NCI-H748 treated with DMSO at 0.1 percent for 48 hours (cell line): ENCODE data around the gene PAOX.
A peak's percentile ranks its signal among the peaks of the same experiment; 100 is the strongest.
"Not testable (repeated sequence)": the region's sequence is repeated elsewhere in the genome, so short reads cannot be mapped to it uniquely, and the experiment has no call there.

Source experiments
- DNase-seq: peaks from one replicate; lab custom pipeline; 2025; lab: John Stamatoyannopoulos, UW

The PAOX gene

GRCh38 chr10:133364645-133365431 is 14.2 kb upstream of the PAOX start:
- DNase-seq = no peak

- DNase-seq = no peak
Measured at GRCh38 chr10:133365461-133366129, 13.5 kb upstream of the PAOX start.

GRCh38 chr10:133366130-133366478 is 13.0 kb upstream of the PAOX start:
- DNase-seq = no peak

DNA sequence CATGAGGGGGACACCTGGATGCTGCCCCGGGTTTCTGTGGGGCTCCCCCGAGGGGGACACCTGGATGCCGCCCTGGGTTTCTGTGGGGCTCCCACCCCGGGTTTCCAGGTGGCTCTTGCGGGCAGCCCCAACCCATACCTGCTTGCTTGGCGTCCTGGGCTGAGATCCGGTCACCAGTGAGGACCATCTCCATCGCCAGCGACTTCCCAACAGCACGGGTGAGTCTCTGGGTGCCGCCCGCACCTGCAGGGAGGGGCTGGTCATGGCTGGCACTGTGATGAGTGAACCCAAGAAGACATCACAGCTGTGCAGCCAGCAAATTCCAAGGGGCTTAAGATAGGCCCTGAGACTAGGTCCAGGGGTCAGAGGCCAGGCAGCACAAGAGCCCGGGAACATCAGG is 12.3 kb upstream of the PAOX start:
- DNase-seq = no peak

GRCh38 chr10:133367461-133367860 is 11.6 kb upstream of the PAOX start:
- DNase-seq = not testable (repeated sequence)

DNA sequence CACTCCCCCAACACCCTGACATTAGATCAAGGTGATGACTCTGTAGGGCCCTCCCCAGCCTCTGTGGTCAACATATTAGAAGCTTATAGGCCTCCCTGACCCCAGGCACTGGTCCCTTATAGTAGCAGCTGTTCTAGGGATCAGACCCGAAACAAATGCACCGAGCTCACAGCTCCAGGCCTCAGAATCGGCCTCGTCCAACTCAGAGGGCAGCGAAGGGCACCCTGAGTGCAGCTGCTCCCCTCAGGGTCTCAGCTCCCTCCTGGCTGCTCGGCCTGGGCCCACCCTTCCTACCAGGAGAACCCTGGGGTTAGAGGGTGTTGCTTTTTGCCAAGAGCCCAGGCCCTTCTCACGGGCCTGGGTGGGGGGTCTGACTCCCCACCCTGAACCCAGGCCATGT is 10.9 kb upstream of the PAOX start:
- DNase-seq = no peak

DNA sequence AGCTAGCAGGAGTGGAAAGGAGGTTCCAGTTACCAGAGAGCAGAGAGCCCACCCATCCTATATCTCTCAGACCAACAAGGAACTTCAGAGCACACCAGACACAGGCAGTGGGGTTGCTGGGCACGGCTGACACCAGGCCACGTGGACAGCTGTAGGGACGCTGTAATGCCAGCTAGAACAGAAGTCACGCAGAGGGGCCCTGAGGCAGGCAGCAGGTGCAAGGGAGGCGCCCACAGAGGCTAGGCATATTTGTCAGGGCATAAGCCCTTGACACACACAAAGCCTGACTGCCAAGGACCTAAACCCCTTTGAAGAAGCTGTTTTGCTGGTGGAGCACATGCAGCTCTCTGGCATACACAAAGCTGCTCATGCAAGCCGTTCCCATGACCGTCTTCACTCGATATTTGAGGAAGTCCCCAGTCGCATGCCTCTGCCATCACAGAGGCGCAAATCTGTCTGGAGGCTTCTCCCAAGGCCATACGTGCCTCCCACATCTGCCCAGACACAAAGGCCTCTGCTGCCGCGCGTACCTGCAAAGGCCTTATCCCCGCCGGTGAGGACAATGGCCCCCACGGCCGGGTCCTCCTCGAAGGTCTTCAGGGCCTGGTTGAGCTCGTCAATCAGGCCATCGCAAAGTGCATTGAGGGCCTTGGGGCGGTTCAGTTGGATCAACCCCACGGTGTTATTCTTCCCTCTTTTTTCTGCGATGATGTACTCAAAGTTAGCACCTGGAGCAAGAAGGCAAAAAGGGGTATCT is 8.9 kb upstream of the PAOX start:
- no peak for DNase-seq

- no peak for DNase-seq
Measured at GRCh38 chr10:133372507-133372906, 6.6 kb upstream of the PAOX start.

GRCh38 chr10:133373174-133374090 is 5.6 kb upstream of the PAOX start, which contains the start of gene ECHS1:
ECHS1 (minus strand) TSS chr10:133373354; CDS start chr10:133373333, 21 bp downstream.
- DNase-seq = peak; percentile 71

DNA sequence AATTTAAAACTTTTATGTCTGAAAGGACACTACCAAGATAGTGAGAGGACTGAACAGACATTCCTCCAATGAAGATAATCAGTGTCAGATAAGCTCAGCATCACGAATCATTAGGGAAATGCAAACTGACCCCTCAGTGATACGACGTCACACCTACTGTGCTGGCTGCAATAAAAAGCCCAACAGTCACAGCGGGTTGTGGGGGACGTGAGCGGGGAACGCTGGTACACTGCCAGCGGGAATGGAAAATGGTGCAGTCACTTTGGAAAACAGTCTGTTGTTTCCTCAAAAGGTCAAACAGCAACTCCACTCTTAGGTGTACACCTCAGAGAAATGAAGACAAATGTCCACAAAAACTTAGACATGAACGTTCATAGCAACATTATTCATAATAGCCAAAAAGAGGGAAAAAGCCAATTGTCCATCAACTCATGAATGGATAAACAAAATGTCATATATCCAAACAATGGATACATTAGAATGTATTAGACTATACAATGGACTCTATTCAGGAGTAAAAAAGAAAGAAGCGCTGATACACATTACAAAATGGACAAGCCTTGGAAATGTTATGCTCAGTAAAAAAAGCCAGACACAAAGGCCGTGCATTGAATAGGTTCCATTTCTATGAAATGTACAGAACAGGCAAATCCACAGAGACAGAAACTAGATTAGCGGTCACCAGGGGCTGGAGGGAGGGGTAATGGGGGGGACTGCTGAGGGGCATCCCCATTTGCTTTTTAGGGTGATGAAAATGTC is 3.5 kb upstream of the PAOX start:
- no peak for DNase-seq

DNA sequence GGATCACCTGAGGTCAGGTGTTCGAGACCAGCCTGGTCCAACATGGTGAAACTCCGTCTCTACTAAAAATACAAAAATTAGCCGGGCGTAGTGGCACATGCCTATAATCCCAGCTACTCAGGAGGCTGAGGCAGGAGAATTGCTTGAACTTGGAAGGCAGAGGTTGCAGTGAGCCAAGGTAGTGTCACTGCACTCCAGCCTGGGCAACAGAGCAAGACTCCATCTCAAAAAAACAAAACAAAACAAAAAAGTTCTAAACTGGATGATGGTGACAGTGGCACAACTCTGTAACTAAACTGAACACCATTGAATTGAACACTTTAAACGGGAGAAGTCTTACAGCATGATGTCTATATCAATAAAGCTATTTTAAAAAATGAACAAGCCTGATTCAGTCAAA is 2.9 kb upstream of the PAOX start:
- DNase-seq = not testable (repeated sequence)

GRCh38 chr10:133377025-133377817 is 1.8 kb upstream of the PAOX start:
- no peak for DNase-seq

- no peak for DNase-seq
Measured at GRCh38 chr10:133377818-133378250, 1.2 kb upstream of the PAOX start.

GRCh38 chr10:133378251-133379096 is 588 bp upstream of the PAOX start:
- no peak for DNase-seq

DNA sequence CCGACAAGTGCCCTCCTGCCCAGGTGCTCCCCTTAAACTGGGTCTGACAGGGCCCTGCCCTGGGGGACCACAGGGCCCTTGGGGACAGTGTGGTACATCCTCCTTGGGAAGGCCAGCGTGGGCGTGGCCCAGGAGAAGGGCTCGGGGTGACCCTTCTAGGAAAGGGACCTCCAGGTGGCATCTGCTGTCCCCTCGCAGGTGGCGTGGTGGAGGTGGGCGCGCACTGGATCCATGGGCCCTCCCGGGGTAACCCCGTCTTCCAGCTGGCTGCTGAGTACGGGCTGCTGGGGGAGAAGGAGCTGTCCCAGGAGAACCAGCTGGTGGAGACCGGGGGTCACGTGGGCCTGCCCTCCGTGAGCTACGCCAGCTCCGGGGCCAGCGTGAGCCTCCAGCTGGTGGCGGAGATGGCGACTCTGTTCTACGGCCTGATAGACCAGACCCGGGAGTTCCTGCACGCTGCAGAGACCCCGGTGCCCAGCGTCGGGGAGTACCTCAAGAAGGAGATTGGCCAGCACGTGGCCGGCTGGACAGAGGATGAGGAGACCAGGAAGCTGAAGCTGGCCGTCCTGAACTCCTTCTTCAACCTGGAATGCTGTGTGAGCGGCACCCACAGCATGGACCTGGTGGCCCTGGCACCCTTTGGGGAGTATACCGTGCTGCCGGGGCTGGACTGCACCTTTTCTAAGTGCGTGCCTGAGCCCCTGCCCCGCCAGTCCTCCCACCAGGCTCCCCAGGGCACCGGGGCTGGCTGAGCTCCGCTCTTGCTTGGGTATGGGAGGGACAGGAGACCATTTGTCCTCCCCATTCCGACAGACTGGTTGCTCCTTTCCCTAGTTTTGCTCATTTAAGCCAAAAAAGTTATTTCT is 972 bp downstream of the PAOX start:
- DNase-seq = no peak

DNA sequence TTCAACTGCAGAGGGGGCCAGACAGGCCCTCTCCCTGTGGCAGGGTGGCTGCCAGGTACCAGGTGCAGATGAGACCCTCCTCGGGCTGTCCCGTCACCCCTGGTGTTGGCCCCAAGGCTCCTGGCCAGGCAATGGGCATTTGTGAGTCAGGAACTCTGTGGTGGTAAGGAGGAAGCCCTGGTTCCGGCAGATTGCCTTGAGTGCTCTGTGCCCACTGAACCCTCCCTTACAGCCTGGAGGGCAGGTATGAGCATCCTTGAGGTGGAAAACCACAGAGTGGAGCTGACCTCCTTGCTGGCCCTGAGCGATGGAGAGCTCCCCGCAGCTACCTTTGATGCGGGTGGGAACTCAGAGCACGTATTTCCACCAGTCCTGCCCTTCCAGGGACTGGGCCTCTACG is 2.0 kb downstream of the PAOX start:
- DNase-seq = no peak

DNA sequence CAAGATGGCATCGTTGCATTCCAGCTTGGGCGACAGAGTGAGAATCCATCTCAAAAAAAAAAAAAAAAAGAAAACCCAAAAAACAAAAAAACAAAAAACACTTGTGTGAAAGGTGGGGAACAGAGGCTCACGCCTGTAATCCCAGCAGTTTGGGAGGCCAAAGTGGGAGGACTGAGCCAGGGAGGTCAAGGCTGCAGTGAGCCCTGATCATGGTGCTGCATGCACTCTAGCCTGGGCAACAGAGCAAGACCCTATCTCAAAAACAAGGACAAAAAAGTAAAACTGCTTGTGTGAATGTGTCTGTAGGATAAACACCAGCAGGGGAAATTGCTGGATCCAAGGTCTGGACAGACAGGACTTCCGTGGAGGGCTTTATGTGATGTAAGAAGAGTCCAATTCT is 4.5 kb downstream of the PAOX start:
- DNase-seq = no peak

GRCh38 chr10:133384071-133384470 is 5.0 kb downstream of the PAOX start:
- DNase-seq = no peak
